Effector memory CD8-positive, alpha-beta T cell (primary cell): ENCODE data around the gene SLC22A1.
"Not testable (repeated sequence)": the region's sequence is repeated elsewhere in the genome, so short reads cannot be mapped to it uniquely, and the experiment has no call there.

ENCODE experiments used
- ATAC-seq: fragments of 150-1000 bp; cut with Tn5 transposase; replicated peaks from 2 replicates; pipeline ENCODE4 v1.10.0; 2021; ENCODE audit warnings: mild to moderate bottlenecking, moderate library complexity
- DNase-seq, 3 experiments: peaks; one replicate each; pipeline ENCODE4 v3.0.0; 2021
- H3K27ac Mint-ChIP-seq, 2 donors: one replicate each; pipeline ENCODE4 v1.8.0; 2022; ENCODE audit warnings: mild to moderate bottlenecking in 2 of 2, mixed read lengths in 2 of 2, moderate library complexity in 2 of 2
- H3K27me3 Mint-ChIP-seq, 2 donors: one replicate each; pipeline ENCODE4 v1.8.0; 2022; ENCODE audit warnings: mixed read lengths in 2 of 2
- H3K36me3 Mint-ChIP-seq: one replicate; pipeline ENCODE4 v1.8.0; 2022; ENCODE audit warnings: mild to moderate bottlenecking, moderate library complexity, mixed read lengths; ENCODE audit not compliant: insufficient read depth
- H3K4me1 Mint-ChIP-seq, 2 donors: one replicate each; pipeline ENCODE4 v1.8.0; 2022; ENCODE audit warnings: low read depth in 2 of 2, mixed read lengths in 2 of 2
- H3K4me3 Mint-ChIP-seq, 2 donors: one replicate each; pipeline ENCODE4 v1.8.0; 2022; ENCODE audit warnings: mild to moderate bottlenecking in 2 of 2, mixed read lengths in 2 of 2, moderate library complexity in 2 of 2
- H3K9me3 Mint-ChIP-seq, 2 donors: one replicate each; pipeline ENCODE4 v1.8.0; 2022; ENCODE audit warnings: mixed read lengths in 2 of 2

SLC22A1 gene

GRCh38 chr6:160165928-160166327 lies 44.3 kb downstream of the SLC22A1 start:
- not testable (repeated sequence) for H3K27ac Mint-ChIP-seq, ATAC-seq, H3K9me3 Mint-ChIP-seq, DNase-seq, H3K36me3 Mint-ChIP-seq, H3K4me1 Mint-ChIP-seq, H3K4me3 Mint-ChIP-seq
- peaks cover 18 to 49% of the 10 kb centered on the region in 2 donors for H3K27me3 Mint-ChIP-seq

- Mint-ChIP-seq H3K27me3 (peaks cover 35 to 59% of the 10 kb centered on the region in 2 donors), H3K27ac (no peak overlapping the region), H3K9me3 (no peaks in the 10 kb centered on the region), H3K4me3 (no peak overlapping the region), H3K4me1 (no peaks in the 10 kb centered on the region), H3K36me3 (no peaks in the 10 kb centered on the region)
- ATAC-seq (no peak), DNase-seq (no peak)
Observed at GRCh38 chr6:160167604-160168399, 46.2 kb downstream of the SLC22A1 start.

DNA sequence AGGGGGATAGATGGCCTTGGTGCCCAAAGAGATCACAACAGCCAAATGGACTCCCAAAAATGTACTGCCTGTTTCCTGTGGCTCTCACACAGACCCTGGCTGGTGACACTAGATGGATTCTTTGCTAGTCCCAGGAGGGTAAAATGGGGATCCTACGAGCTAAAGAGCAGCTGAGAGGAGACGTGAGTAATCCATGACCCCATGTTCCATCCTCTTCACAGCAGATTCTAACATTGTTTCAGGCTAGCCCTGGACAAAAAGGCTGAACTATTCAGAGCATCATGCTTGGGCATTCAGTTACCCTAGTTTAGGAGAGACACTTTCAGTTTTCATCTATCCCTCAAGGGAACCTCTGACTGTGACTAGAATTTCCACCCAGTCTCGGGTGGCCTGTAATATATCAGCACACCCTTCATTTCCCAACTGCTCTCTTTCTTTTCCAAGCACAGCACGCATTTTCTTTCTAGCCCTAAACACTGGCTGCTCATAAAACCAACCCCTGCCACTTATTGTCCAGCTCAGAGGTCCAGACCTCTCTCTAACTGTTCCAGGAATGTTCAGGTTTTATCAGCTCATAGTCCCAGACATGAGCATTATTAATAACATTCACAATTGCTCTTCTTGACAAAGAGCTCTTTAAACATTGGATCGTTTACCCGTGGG lies 48.5 kb downstream of the SLC22A1 start:
- no peak for DNase-seq

DNA sequence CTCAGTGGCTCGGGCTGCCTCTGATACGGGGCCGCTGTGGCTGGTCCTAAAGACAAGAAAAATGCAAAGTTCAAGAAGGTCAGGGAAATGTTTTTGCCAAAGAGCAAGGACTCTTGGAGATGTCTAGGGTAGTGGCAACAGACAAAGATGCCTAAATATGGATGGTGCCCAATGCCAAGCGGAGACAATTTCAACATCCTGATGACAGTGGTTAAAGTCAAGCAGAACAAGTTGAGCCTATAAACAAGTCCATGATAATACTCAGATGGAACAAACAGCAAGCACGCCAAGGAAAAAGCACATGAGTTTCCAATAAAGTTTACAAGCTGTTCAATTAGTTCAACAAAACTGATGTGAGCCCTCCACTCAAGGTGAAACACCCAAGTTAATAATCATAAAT lies 51.1 kb downstream of the SLC22A1 start:
- Mint-ChIP-seq H3K9me3 (no peaks in the 10 kb centered on the region), H3K36me3 (no peaks in the 10 kb centered on the region), H3K27me3 (peaks cover 35 to 40% of the 10 kb centered on the region in 2 donors), H3K27ac (no peak overlapping the region), H3K4me3 (no peak overlapping the region), H3K4me1 (no peaks in the 10 kb centered on the region)
- ATAC-seq: no peak
- DNase-seq: no peak

More for the DNA sequence above, 48.5 kb downstream of the SLC22A1 start:
- H3K4me3 Mint-ChIP-seq: no peak overlapping the region
- no peaks in the 10 kb centered on the region for H3K4me1 Mint-ChIP-seq
- no peaks in the 10 kb centered on the region for H3K36me3 Mint-ChIP-seq
- H3K27ac Mint-ChIP-seq: no peak overlapping the region
- peaks cover 42 to 62% of the 10 kb centered on the region in 2 donors for H3K27me3 Mint-ChIP-seq
- no peak for ATAC-seq
- no peaks in the 10 kb centered on the region for H3K9me3 Mint-ChIP-seq

- H3K9me3 Mint-ChIP-seq: no peaks in the 10 kb centered on the region
- H3K4me3 Mint-ChIP-seq: no peak overlapping the region
- no peak for ATAC-seq
- H3K27me3 Mint-ChIP-seq: peaks cover 33 to 39% of the 10 kb centered on the region in 2 donors
- H3K36me3 Mint-ChIP-seq: no peaks in the 10 kb centered on the region
- no peak overlapping the region for H3K27ac Mint-ChIP-seq
- no peaks in the 10 kb centered on the region for H3K4me1 Mint-ChIP-seq
- no peak for DNase-seq
Observed at GRCh38 chr6:160173806-160174527, 52.4 kb downstream of the SLC22A1 start.

DNA sequence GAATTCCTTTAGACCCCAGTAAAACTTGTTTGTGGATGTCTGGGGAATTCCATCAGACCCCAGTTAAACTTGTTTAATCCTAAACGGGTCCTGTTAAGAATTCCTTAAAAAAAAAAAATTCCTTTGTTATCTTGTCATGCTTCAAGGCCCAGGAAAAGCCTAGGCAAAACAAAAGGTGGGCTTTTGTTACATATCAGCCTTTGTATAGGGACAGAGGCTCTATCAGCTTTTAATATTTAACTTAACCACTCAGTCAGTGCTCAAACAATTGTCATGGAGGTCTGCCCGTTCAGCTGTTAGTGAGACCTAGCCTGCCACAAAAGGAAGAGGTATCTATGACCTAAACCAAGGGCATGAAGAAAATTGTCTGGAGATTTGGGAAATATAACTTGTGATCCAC lies 53.1 kb downstream of the SLC22A1 start:
- Mint-ChIP-seq H3K36me3 (no peaks in the 10 kb centered on the region), H3K4me1 (no peaks in the 10 kb centered on the region), H3K27ac (no peak overlapping the region), H3K9me3 (no peaks in the 10 kb centered on the region), H3K4me3 (no peak overlapping the region), H3K27me3 (peaks cover 33 to 37% of the 10 kb centered on the region in 2 donors)
- no peak for ATAC-seq
- no peak for DNase-seq

DNA sequence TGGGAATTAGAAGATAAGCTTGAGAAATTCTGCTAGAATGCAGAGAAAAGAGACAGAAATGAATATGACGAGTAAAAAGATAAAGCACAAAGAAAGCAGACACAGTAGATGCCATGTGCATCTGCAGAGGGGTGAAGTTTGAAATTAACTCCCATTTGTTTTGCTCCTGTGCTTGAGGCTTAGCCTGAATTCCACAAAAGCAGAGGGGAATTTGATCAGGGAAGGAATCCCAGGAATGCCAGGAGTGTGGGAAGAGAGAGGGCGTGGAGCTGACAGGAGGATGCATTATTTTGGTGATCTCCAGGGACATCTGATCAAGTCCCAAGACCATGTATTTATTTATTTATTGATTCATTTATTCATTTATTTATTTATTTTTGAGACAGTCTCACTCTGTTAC lies 55.6 kb downstream of the SLC22A1 start:
- H3K4me3 Mint-ChIP-seq: no peak overlapping the region
- ATAC-seq: no peak
- no peaks in the 10 kb centered on the region for H3K4me1 Mint-ChIP-seq
- no peak overlapping the region for H3K27ac Mint-ChIP-seq
- no peaks in the 10 kb centered on the region for H3K9me3 Mint-ChIP-seq
- peaks cover 19 to 25% of the 10 kb centered on the region in 2 donors for H3K27me3 Mint-ChIP-seq
- no peaks in the 10 kb centered on the region for H3K36me3 Mint-ChIP-seq
- no peak for DNase-seq

- H3K4me1 Mint-ChIP-seq: no peaks in the 10 kb centered on the region
- H3K4me3 Mint-ChIP-seq: no peak overlapping the region
- DNase-seq: no peak
- no peaks in the 10 kb centered on the region for H3K9me3 Mint-ChIP-seq
- H3K36me3 Mint-ChIP-seq: no peaks in the 10 kb centered on the region
- H3K27me3 Mint-ChIP-seq: peaks cover 12 to 21% of the 10 kb centered on the region in 2 donors
- ATAC-seq: no peak
- H3K27ac Mint-ChIP-seq: no peak overlapping the region
Observed at GRCh38 chr6:160178271-160178670, 56.7 kb downstream of the SLC22A1 start.

- Mint-ChIP-seq H3K9me3 (peaks cover 0 to 3% of the 10 kb centered on the region in 2 donors), H3K27me3 (peaks cover 19 to 32% of the 10 kb centered on the region in 2 donors)
Observed at GRCh38 chr6:160180706-160181105, 59.1 kb downstream of the SLC22A1 start.

GRCh38 chr6:160188773-160189172 lies 67.2 kb downstream of the SLC22A1 start:
- Mint-ChIP-seq H3K4me1 (no peaks in the 10 kb centered on the region), H3K27ac (no peak overlapping the region), H3K27me3 (peaks cover 26 to 29% of the 10 kb centered on the region in 2 donors), H3K36me3 (no peaks in the 10 kb centered on the region), H3K9me3 (peaks cover 6 to 12% of the 10 kb centered on the region in 2 donors), H3K4me3 (no peak overlapping the region)
- DNase-seq (no peak), ATAC-seq (no peak)

More at GRCh38 chr6:160180706-160181105, 59.1 kb downstream of the SLC22A1 start:
- H3K4me1 Mint-ChIP-seq: no peaks in the 10 kb centered on the region
- ATAC-seq (no peak), DNase-seq (no peak)
- no peak overlapping the region for H3K4me3 Mint-ChIP-seq
- H3K36me3 Mint-ChIP-seq: no peaks in the 10 kb centered on the region
- no peak overlapping the region for H3K27ac Mint-ChIP-seq

- H3K27ac Mint-ChIP-seq: no peak overlapping the region
- DNase-seq (no peak), ATAC-seq (no peak)
- peaks cover 15 to 18% of the 10 kb centered on the region in 2 donors for H3K27me3 Mint-ChIP-seq
- H3K4me3 Mint-ChIP-seq: no peak overlapping the region
- no peaks in the 10 kb centered on the region for H3K36me3 Mint-ChIP-seq
- no peaks in the 10 kb centered on the region for H3K4me1 Mint-ChIP-seq
- peaks cover 6 to 9% of the 10 kb centered on the region in 2 donors for H3K9me3 Mint-ChIP-seq
Observed at GRCh38 chr6:160190081-160190480, 68.5 kb downstream of the SLC22A1 start.

DNA sequence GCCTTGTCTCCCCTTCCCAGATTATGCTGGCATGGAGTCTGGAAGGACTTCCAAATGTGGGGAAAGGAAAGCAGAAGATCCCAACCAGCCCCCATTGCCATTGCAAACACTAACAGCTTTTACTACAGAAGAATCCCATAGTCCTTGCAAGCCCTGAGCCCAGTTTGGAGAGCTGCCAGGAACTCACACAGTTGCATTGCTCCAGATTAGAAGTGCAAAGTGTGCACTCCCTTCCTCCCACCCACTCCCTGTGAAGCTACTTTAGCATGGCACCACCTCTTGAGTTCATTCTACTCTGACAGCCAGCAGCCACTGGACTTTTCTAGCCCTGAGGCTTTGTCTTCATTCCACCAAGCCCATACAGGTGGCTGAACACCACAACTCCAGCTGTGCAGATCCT lies 69.4 kb downstream of the SLC22A1 start:
- Mint-ChIP-seq H3K27me3 (peaks cover 15 to 18% of the 10 kb centered on the region in 2 donors), H3K9me3 (peaks cover 6 to 10% of the 10 kb centered on the region in 2 donors), H3K27ac (no peak overlapping the region), H3K36me3 (no peaks in the 10 kb centered on the region), H3K4me1 (no peaks in the 10 kb centered on the region), H3K4me3 (no peak overlapping the region)
- no peak for ATAC-seq
- no peak for DNase-seq

DNA sequence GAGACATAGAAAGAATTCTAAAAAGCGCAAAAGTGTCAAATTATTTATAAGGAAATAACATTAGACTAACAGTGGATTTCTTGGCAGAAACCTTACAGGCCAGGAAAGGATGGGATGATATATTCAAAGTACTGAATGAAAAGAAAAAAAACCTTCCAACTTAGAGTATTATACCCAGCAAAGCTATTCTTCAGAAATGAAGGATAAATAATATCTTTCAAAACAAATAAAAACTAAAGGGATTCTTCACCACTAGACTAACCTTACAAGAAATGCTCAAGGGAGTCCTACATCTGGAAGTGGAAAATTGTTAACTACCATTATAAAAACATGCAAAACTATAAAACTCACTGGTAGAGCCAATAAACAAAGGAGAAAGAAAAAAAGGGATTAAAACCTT lies 71.2 kb downstream of the SLC22A1 start:
- Mint-ChIP-seq H3K9me3 (peaks cover 6 to 10% of the 10 kb centered on the region in 2 donors), H3K27me3 (peaks cover 25 to 35% of the 10 kb centered on the region in 2 donors), H3K4me3 (no peak overlapping the region), H3K4me1 (no peaks in the 10 kb centered on the region), H3K36me3 (no peaks in the 10 kb centered on the region), H3K27ac (no peak overlapping the region)
- DNase-seq: no peak
- no peak for ATAC-seq
